Ascending aorta (tissue), 2 donors: ENCODE measurements around the gene DTNB. TPM values are rescaled to one million over a fixed set of nuclear protein-coding genes. Genes with fewer than 3 reads are reported as not detected.
"Not testable (repeated sequence)": the region's sequence is repeated elsewhere in the genome, so short reads cannot be mapped to it uniquely, and the experiment has no call there.

ENCODE experiments used
- DNase-seq, 2 donors: peaks; one replicate each; pipeline ENCODE4 v3.0.0-alpha.2; 2019; ENCODE audit warnings: low spot score in 2 of 2
- H3K27ac ChIP-seq, 2 donors: fragments of 200-600 bp; sonication (generic); one replicate each; pipeline ENCODE4 v1.5.1; 2016 to 2017; ENCODE audit warnings: mild to moderate bottlenecking in 1 of 2
- H3K27me3 ChIP-seq: fragments of 200-600 bp; sonication (generic); one replicate; pipeline ENCODE4 v1.5.1; 2017
- H3K36me3 ChIP-seq, 2 donors: fragments of 200-600 bp; sonication (generic); one replicate each; pipeline ENCODE4 v1.5.1; 2016
- H3K4me1 ChIP-seq, 2 donors: fragments of 200-600 bp; sonication (generic); one replicate each; pipeline ENCODE4 v1.5.1; 2016 to 2017; ENCODE audit warnings: mild to moderate bottlenecking in 1 of 2
- H3K4me3 ChIP-seq, 2 donors: fragments of 200-600 bp; sonication (generic); one replicate each; pipeline ENCODE4 v1.5.1; 2016 to 2017; ENCODE audit warnings: mild to moderate bottlenecking in 1 of 2
- H3K9me3 ChIP-seq, 2 donors: fragments of 200-600 bp; sonication (generic); one replicate each; pipeline ENCODE4 v1.5.1; 2016
- CTCF ChIP-seq, 3 experiments: fragments of 200-600 bp in 2 of 3; fragments of 450-650 bp in 1 of 3; sonication (generic) in 2 of 3; IDR thresholded peaks; one replicate each; pipeline ENCODE4 v1.5.1; 2016 to 2019; ENCODE audit warnings: antibody characterized with exemption in 3 of 3, mild to moderate bottlenecking in 1 of 3, moderate library complexity in 1 of 3
- intact Hi-C: fragments of 100-400 bp; cut with DNase I; formaldehyde crosslinking; loops from one replicate; pipeline ENCODE4 v1.15.1; 2023
- total RNA-seq: library from RNA; depleted of rRNA; stranded (reverse); fragments of >200 nt; gene quantifications from one replicate; pipeline ENCODE4 v1.1.0, GENCODE V29; 2016

DTNB gene
- total RNA-seq, 1 donor from 2014 or later, result 22.7 TPM

- no peak for DNase-seq
- peaks cover 0 to 12% of the 10 kb centered on the region in 2 donors for H3K36me3 ChIP-seq
- H3K4me1 ChIP-seq, result no peaks in the 10 kb centered on the region
- no peaks in the 10 kb centered on the region for H3K9me3 ChIP-seq
- H3K27ac ChIP-seq, result no peak overlapping the region
- no peak overlapping the region for H3K4me3 ChIP-seq
- intact Hi-C loops, result no loop called here
- no peaks in the 10 kb centered on the region for H3K27me3 ChIP-seq
- no peak for TF ChIP-seq CTCF (IDR thresholded peaks at IDR 0.05)
Measured at GRCh38 chr2:25534455-25534854, 138.9 kb downstream of the DTNB start.

- DNase-seq, intact Hi-C loops, H3K4me1 ChIP-seq, H3K27ac ChIP-seq, H3K27me3 ChIP-seq, H3K9me3 ChIP-seq, H3K4me3 ChIP-seq: not testable (repeated sequence)
- peaks cover 0 to 12% of the 10 kb centered on the region in 2 donors for H3K36me3 ChIP-seq
Measured at GRCh38 chr2:25533771-25534170, 139.6 kb downstream of the DTNB start.

DNA sequence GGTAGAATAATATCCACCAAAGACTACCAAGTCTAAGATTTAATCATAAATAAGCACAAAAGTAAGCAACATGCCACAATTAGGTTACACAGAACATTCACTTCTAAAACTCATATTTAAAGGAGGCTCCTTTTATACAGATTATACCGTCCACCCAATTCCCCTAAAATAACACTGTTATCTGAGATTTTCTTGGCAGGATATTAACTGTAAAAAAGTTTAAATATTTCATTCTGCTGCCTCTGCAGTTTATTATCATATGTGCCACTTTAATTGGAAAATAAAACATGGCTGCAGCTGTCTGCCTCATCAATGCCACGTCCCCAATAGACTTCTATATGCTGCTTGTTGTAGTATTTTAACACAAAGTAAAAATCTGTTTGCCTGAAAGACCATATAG, 140.9 kb downstream of the DTNB start:
- TF ChIP-seq CTCF (IDR thresholded peaks at IDR 0.05), result no peak
- Histone ChIP-seq H3K4me1 (no peaks in the 10 kb centered on the region), H3K36me3 (peaks cover 0 to 12% of the 10 kb centered on the region in 2 donors), H3K4me3 (no peak overlapping the region), H3K9me3 (no peaks in the 10 kb centered on the region), H3K27me3 (no peaks in the 10 kb centered on the region), H3K27ac (no peak overlapping the region)
- intact Hi-C loops, result no loop called here
- DNase-seq, result no peak

DNA sequence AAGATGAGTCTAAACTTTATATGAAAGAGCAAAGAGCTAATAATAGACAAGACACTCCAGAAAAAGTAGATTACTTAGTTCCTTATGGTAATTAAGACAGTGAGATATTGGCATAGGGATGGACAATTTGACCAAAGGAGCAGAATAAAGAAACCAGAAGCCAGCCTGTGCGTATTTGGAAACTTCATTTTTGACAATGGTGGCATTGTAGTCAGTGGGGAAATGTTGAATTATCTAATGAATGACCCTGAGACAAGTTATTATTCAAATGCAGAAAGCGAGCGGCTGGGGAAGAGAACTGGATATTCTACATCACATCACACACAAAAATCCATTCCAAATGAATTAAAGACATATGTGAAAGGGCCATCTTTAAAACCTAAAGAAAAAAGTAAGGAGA, 144.3 kb downstream of the DTNB start:
- Histone ChIP-seq H3K27me3 (no peaks in the 10 kb centered on the region), H3K4me1 (no peaks in the 10 kb centered on the region), H3K27ac (no peak overlapping the region), H3K9me3 (no peaks in the 10 kb centered on the region), H3K4me3 (no peak overlapping the region), H3K36me3 (no peaks in the 10 kb centered on the region)
- intact Hi-C loops, result no loop called here
- no peak for DNase-seq
- no peak for TF ChIP-seq CTCF (IDR thresholded peaks at IDR 0.05)

DNA sequence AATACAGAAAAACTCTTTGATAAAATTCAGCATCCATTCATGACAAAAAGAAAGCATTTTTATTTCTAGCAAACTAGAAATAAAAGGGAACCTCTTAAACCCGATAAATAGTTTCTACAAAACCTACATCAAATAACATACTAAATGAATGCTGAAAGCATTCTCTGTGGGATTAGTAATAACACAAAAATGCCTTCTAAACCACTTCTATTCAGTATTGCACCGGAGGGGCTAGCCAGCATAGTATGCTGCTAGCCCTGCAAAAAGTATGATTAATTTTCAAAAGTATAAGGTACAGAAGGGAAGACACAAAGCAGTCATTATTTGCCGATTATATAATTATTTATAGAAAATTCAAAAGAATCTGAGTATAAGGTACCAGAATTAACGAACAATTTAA, 145.2 kb downstream of the DTNB start:
- no peak for TF ChIP-seq CTCF (IDR thresholded peaks at IDR 0.05)
- Histone ChIP-seq H3K9me3 (no peaks in the 10 kb centered on the region), H3K27me3 (no peaks in the 10 kb centered on the region), H3K4me3 (no peak overlapping the region), H3K27ac (no peak overlapping the region), H3K36me3 (no peaks in the 10 kb centered on the region), H3K4me1 (no peaks in the 10 kb centered on the region)
- intact Hi-C loops, result no loop called here
- no peak for DNase-seq

- H3K9me3 ChIP-seq, result no peaks in the 10 kb centered on the region
- H3K4me3 ChIP-seq, result no peak overlapping the region
- DNase-seq, result no peak
- no peaks in the 10 kb centered on the region for H3K36me3 ChIP-seq
- intact Hi-C loops, result loop anchor here (5.0 kb wide), 1 partner anchor 162 kb away; no protein-coding TSS in a partner anchor
- H3K27me3 ChIP-seq, result no peaks in the 10 kb centered on the region
- no peak for TF ChIP-seq CTCF (IDR thresholded peaks at IDR 0.05)
- H3K4me1 ChIP-seq, result no peaks in the 10 kb centered on the region
- no peak overlapping the region for H3K27ac ChIP-seq
Measured at GRCh38 chr2:25524507-25524906, 148.9 kb downstream of the DTNB start.
